T-helper 17 cell (primary cell): ENCODE data around the gene TBC1D1. TPM values are rescaled to one million over a fixed set of nuclear protein-coding genes. Genes with fewer than 3 reads are reported as not detected.
"Not testable (repeated sequence)": the region's sequence is repeated elsewhere in the genome, so short reads cannot be mapped to it uniquely, and the experiment has no call there.

Experiments
- ATAC-seq: fragments of 150-1000 bp; cut with Tn5 transposase; 2 replicates; pipeline ENCODE4 v1.10.0; 2021; ENCODE audit warnings: mild to moderate bottlenecking, moderate library complexity
- DNase-seq, 3 donors: peaks; one replicate each; pipeline versions ENCODE4 v3.0.0 to v3.0.0-alpha.2; 2020 to 2021
- H3K9me3 ChIP-seq: one replicate; pipeline ENCODE4 v1.7.0; 2013; ENCODE audit warnings: low read length, mild to moderate bottlenecking; ENCODE audit not compliant: control insufficient read depth, poor library complexity, severe bottlenecking
- H3K27ac Mint-ChIP-seq: one replicate; pipeline ENCODE4 v1.8.0; 2022; ENCODE audit warnings: mild to moderate bottlenecking, moderate library complexity, mixed read lengths
- H3K27me3 Mint-ChIP-seq: one replicate; pipeline ENCODE4 v1.8.0; 2022; ENCODE audit warnings: mixed read lengths
- H3K36me3 Mint-ChIP-seq: one replicate; pipeline ENCODE4 v1.8.0; 2022; ENCODE audit warnings: low read depth, mixed read lengths
- H3K4me1 Mint-ChIP-seq: one replicate; pipeline ENCODE4 v1.8.0; 2022; ENCODE audit warnings: mild to moderate bottlenecking, mixed read lengths
- H3K4me3 Mint-ChIP-seq: one replicate; pipeline ENCODE4 v1.8.0; 2022; ENCODE audit warnings: mild to moderate bottlenecking, moderate library complexity, mixed read lengths
- total RNA-seq, 4 donors: library from RNA in 2 of 4; stranded (reverse) in 2 of 4; gene quantifications; one replicate each; pipeline ENCODE4 v1.2.3 and lab custom pipeline; 2022 to 2026

The TBC1D1 gene
- total RNA-seq, 2 donors from 2014 or later = 45.5 to 51.1 TPM

DNA sequence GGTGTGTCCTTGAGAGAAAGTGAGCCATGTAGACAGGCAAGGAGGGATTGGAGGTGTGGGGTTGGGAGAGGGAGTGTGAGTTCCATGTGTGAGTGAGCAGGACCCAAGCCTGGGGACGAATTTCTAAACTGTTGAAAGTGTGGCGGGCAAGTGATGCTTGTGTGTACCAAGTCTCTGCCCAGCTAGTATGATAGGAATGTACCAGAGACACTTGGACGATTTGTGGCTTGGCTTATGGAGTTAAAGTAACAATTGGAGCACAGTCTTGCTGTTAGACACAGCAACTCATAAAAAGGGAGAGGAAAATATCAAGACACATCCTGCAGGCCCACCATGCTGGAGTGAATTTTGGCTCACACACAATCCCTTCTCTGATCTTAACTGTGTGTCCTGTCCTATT is 77.9 kb downstream of the TBC1D1 start:
- Mint-ChIP-seq H3K27me3 (no peaks in the 10 kb centered on the region), H3K27ac (peak overlapping the region; percentile 39), H3K4me1 (peaks cover 17% of the 10 kb centered on the region), H3K4me3 (no peak overlapping the region), H3K36me3 (no peaks in the 10 kb centered on the region)
- DNase-seq (no peak), ATAC-seq (no peak)
- H3K9me3 ChIP-seq = no peaks in the 10 kb centered on the region

DNA sequence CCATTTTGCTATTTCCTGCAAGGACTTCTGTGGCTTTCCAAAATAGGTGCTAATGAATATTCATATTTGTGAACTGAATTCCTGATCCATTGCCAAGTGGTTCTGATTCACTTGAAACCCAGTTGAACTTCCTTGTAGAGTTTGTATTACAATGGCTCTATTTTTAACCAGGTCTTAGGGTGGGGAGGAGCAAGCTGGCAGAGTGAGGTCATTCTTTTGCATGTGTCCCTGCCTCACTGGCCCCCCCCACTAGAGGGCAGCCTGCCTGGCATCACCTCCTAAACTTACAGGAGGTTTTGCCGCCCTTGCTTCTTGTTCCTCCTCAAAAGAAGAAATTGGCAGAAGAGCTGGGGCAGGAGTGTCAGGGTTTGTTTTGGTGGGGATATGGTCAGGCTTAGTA is 79.8 kb downstream of the TBC1D1 start:
- no peaks in the 10 kb centered on the region for H3K36me3 Mint-ChIP-seq

DNA sequence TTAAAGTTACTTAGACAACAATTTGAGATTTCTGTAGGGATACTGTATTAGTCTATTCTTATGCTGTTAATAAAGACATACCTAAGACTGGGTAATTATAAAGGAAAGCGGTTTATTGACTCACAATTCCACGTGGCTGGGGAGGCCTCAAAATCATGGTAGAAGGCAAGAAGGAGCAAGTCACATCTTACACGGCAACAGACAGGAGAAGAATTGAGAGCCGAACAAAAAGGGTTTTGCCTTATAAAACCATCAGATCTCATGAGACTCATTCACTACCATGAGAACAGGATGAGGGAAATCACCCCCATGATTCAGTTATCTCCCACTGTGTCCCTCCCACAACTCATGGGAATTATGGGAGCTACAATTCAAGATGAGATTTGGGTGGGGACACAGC is 80.3 kb downstream of the TBC1D1 start:
- H3K36me3 Mint-ChIP-seq = no peaks in the 10 kb centered on the region
- H3K4me3 Mint-ChIP-seq = no peak overlapping the region
- H3K27ac Mint-ChIP-seq = no peak overlapping the region
- no peaks in the 10 kb centered on the region for H3K27me3 Mint-ChIP-seq
- ATAC-seq (no peak), DNase-seq (no peak)
- peaks cover 14% of the 10 kb centered on the region for H3K4me1 Mint-ChIP-seq
- H3K9me3 ChIP-seq = no peaks in the 10 kb centered on the region

More for the DNA sequence above, 79.8 kb downstream of the TBC1D1 start:
- Mint-ChIP-seq H3K4me3 (no peak overlapping the region), H3K27me3 (no peaks in the 10 kb centered on the region), H3K27ac (no peak overlapping the region), H3K4me1 (peaks cover 14% of the 10 kb centered on the region)
- ATAC-seq (peak; percentile 97), DNase-seq (peak; percentile 15 to 53 (median 19))
- H3K9me3 ChIP-seq = no peaks in the 10 kb centered on the region

DNA sequence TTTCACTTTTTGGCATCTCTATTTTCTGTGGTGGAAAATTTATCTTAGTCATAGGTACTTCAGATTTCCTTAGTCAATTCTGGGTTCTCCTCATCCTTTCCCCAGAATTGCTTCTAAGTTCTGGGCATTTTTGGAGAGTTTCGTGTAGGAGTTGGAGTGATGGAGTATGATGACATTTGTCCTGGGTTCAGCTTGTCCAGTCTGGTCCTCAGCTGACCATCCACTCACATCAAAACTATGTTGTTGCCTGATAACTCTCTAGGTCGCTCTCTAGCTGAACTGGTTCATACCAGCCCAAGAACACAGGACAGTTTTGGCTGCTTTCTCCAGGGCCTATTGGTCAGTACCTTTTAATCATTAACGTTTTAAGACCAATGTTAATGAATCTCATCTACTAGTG is 82.6 kb downstream of the TBC1D1 start:
- no peaks in the 10 kb centered on the region for H3K27me3 Mint-ChIP-seq
- no peak overlapping the region for H3K27ac Mint-ChIP-seq
- H3K4me3 Mint-ChIP-seq = no peak overlapping the region
- H3K9me3 ChIP-seq = no peaks in the 10 kb centered on the region
- H3K36me3 Mint-ChIP-seq = no peaks in the 10 kb centered on the region
- ATAC-seq (no peak), DNase-seq (no peak)
- H3K4me1 Mint-ChIP-seq = peaks cover 19% of the 10 kb centered on the region

DNA sequence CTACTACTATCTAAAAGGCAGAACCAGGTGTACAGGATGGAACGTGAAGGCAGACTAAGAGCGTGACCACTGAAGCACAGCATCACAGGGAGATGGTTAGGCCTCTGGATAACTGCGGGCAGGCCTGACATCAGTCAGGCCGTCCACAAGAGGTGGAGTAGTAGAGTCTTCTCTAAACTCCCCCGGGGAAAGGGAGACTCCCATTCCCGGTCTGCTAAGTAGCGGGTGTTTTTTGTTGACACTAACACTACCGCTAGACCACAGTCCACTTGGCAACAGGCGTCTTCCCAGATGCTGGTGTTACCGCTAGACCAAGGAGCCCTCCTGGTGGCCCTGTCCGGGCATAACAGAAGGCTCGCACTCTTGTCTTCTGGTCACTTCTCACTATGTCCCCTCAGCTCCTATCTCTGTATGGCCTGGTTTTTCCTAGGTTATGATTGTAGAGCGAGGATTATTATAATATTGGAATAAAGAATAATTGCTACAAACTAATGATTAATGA is 84.5 kb downstream of the TBC1D1 start:
- not testable (repeated sequence) for H3K36me3 Mint-ChIP-seq, DNase-seq, H3K4me3 Mint-ChIP-seq, H3K9me3 ChIP-seq, ATAC-seq, H3K27me3 Mint-ChIP-seq
- H3K27ac Mint-ChIP-seq = peak overlapping the region; percentile 90
- H3K4me1 Mint-ChIP-seq = peaks cover 16% of the 10 kb centered on the region

DNA sequence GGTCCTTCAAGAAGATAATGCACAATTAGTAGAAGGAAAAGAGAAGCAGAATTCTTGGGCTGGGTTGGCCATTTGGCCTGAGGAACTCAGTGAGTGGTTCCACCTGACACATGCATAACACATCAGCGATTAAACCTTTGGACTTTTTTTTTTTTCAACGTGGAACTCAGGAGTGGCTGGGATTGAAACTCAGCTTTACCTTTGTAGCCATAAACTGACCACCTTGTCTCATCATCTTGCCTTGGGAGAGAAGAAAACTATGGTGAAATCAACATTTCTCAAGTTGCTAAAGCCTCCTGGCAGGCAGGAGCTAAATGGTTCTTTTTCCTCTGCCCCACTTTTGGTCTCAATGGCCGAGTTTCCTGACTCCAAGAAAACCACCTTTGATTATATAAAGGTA is 85.6 kb downstream of the TBC1D1 start:
- H3K4me3 Mint-ChIP-seq = peak overlapping the region; percentile 86
- H3K9me3 ChIP-seq = no peaks in the 10 kb centered on the region

DNA sequence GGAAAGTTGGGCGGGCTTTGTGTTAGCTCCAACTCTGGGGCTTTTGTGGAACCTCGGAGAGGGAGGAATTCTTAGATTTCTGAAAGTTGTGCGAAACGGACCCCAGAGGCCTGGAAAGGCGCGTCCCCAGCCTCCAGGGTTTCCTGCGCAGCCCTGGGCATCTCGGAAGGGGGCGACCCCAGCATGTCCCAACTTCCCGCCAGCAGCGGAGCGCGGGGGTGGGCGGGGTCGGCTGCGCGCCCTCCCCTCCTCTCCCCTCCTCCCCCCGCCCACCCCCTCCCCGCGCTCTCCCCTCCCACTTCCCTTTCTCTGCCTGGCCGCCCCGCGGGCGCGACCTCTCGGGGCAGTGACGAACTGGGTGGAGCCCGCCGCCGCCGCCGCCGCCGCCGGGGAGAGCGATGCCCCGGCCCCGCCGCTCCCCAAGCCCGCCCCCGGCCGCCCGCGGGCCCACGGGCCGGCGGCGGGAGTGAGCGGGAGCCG is 86.1 kb downstream of the TBC1D1 start:
- Mint-ChIP-seq H3K4me1 (peaks cover 18% of the 10 kb centered on the region), H3K36me3 (no peaks in the 10 kb centered on the region), H3K27me3 (no peaks in the 10 kb centered on the region), H3K27ac (peak overlapping the region; percentile 60), H3K4me3 (peak overlapping the region; percentile 86)
- ATAC-seq = peak; percentile 88
- peak; percentile 72 to 79 (median 77) for DNase-seq
- H3K9me3 ChIP-seq = no peaks in the 10 kb centered on the region

More for the DNA sequence above, 85.6 kb downstream of the TBC1D1 start:
- no peaks in the 10 kb centered on the region for H3K27me3 Mint-ChIP-seq
- H3K27ac Mint-ChIP-seq = peak overlapping the region; percentile 60
- peaks cover 15% of the 10 kb centered on the region for H3K4me1 Mint-ChIP-seq
- ATAC-seq (no peak), DNase-seq (no peak)
- no peaks in the 10 kb centered on the region for H3K36me3 Mint-ChIP-seq

DNA sequence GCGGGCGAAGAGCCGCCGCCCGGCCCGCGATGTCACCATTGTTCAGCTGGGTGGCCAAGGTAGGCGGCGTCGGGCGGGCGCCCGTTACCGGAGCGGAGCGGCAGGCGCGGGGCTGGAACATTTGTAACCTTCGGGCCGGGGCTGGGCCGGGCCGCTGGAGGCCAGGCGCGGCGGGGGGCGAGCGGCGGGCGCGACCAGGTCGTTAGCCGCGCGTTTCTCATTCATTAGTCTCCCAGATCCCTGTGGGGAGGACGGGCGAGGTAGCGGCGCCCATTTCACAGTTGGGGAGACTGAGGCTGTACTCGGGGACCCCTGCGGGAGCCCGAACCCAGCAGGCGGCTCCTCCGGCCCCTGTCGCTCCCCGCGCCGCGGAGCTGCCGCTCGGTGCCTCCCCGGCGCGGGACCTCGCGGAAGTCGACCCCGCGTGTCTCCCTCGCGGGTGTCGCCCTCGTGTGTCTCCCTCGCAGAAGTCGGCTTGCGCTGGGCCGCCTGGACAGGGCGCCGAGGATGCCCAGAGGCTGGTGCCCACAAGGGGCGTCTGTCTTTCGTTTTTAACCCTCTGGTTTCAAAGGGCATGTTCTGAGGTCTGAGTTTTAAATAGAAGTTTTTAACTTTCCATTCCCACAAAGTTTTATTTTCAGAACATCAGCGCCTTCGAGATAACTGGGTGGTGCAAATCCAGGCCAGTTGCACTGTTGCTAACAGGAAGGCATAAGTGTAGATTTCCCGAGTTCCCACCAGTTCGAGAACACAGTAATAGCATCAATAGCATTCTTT is 86.8 kb downstream of the TBC1D1 start:
- no peaks in the 10 kb centered on the region for H3K27me3 Mint-ChIP-seq
- peak overlapping the region; percentile 86 for H3K4me3 Mint-ChIP-seq
- ATAC-seq (peak; percentile 83), DNase-seq (peak; percentile 57 to 69 (median 67))
- no peaks in the 10 kb centered on the region for H3K36me3 Mint-ChIP-seq
- peak overlapping the region; percentile 39 for H3K27ac Mint-ChIP-seq
- peaks cover 24% of the 10 kb centered on the region for H3K4me1 Mint-ChIP-seq
- no peaks in the 10 kb centered on the region for H3K9me3 ChIP-seq

DNA sequence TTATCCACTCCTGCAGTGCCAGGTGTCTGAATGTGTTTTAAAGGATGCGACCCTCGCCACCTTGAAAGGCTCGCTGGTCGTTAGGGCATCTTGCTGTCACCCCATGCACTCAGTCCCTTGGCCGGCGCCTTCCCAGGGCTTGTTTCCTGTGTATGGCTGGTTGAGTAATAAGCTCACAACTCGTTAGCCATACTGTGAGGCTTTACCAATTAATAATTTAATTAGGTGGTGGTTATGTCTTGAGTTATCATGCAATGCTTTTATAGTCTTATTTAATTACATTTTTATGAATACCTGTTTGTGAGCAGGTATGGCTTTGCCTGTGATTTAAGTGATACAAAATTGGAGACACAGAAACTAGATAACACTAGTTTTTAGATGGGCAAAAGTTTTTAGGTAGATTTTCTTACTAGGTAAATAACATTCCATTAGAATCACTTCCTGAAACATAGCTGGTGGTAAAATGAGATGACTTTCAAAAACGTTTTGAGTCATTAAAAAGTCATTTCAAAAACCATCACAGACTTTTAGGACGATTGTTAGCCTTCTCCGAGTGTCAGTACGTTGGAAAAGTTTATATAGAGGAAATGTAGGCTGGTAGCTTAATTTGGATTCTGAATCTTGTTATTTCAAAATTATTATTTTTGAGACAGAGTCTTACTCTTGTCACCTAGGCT is 87.5 kb downstream of the TBC1D1 start:
- no peaks in the 10 kb centered on the region for H3K9me3 ChIP-seq
- Mint-ChIP-seq H3K27ac (peak overlapping the region; percentile 39), H3K36me3 (no peaks in the 10 kb centered on the region), H3K27me3 (no peaks in the 10 kb centered on the region), H3K4me3 (peak overlapping the region; percentile 86), H3K4me1 (peaks cover 24% of the 10 kb centered on the region)
- no peak for DNase-seq
- no peak for ATAC-seq

DNA sequence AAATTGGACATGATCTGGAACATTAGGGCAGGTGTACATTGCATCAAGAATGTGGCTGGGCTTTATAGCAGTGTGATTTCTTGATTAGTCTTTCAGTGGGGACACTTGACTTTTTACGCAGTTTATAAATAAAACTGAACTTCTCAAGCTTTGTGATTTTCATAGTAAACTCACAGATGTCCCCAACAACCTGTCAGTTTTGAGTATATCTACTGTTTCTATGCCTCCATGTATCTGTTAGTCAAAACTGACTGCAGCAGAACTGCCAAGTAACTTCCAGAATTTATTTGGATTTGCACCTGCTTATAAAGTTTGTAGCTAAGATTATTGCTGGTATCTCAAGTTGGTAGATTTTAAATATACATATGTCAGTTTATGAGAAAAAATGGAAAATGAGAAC is 89.4 kb downstream of the TBC1D1 start:
- peaks cover 21% of the 10 kb centered on the region for H3K4me1 Mint-ChIP-seq
- H3K9me3 ChIP-seq = no peaks in the 10 kb centered on the region
- H3K27me3 Mint-ChIP-seq = no peaks in the 10 kb centered on the region
- DNase-seq = no peak
- no peak overlapping the region for H3K27ac Mint-ChIP-seq
- ATAC-seq = no peak
- H3K4me3 Mint-ChIP-seq = no peak overlapping the region
- no peaks in the 10 kb centered on the region for H3K36me3 Mint-ChIP-seq

DNA sequence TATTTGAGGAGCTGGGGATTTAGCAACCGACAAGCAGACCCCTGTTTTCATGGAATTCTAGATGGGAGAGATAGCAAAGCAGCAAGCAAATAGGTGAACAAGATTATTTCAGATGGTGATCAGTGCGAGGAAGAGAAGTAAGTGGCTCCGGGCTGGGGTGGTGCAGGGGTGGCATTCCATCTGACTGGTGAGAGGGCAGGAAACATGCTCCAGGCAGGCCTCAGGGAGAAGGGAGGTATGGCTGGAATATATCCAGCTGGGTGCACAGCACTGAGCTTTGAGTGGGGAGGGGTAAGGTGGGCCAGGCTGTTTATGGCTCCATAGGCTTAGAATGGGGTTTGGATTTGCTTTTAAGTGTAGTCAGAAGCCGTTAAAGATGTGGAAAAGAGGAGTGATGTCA is 90.5 kb downstream of the TBC1D1 start:
- Mint-ChIP-seq H3K4me3 (no peak overlapping the region), H3K36me3 (no peaks in the 10 kb centered on the region), H3K27me3 (no peaks in the 10 kb centered on the region), H3K4me1 (peaks cover 24% of the 10 kb centered on the region), H3K27ac (peak overlapping the region; percentile 16)
- ATAC-seq (no peak), DNase-seq (no peak)
- no peaks in the 10 kb centered on the region for H3K9me3 ChIP-seq

DNA sequence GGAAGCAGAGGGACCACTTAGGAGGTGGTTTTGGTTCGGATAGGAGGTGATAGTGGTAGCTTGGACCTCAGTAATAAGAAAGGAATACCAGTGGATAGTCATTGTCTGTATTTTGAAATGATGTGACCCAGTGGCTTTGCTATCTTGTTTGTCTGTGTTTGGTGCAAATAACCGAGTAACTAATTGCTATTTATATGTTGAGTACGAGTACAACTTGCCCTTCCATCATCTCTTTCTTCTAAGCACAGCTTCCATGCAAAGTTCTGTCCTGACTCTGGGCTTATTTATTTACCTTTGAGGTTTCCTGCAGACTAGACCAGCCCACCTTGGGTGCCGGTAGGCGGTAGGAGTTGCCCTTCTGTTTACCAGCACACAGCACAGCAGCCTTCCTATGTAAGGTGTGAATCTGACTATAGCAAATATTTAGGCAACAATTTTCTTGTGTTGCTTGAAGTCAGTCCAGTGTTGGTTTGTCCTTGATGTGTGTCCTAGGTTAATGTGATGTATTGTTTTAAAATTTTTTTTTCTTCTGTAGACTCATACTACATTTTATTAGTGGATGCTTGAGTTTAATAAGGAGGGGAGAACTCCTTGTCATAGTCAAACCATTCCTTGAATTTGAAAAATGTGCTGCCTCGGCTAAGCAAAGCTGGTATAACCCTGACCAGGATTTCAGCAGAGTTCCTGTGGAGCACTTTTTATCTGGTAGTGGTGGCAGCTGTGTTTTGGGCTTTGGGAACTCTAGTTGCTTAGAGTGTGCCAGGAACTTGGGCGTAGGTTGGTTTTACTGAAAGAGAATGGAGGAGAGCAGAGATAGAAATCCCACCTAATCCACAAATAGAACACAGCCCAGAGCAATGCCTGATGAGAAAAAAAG is 91.2 kb downstream of the TBC1D1 start:
- H3K9me3 ChIP-seq = no peaks in the 10 kb centered on the region
- DNase-seq (no peak), ATAC-seq (no peak)
- peak overlapping the region; percentile 16 for H3K27ac Mint-ChIP-seq
- no peaks in the 10 kb centered on the region for H3K27me3 Mint-ChIP-seq
- H3K36me3 Mint-ChIP-seq = no peaks in the 10 kb centered on the region
- no peak overlapping the region for H3K4me3 Mint-ChIP-seq
- peaks cover 24% of the 10 kb centered on the region for H3K4me1 Mint-ChIP-seq

DNA sequence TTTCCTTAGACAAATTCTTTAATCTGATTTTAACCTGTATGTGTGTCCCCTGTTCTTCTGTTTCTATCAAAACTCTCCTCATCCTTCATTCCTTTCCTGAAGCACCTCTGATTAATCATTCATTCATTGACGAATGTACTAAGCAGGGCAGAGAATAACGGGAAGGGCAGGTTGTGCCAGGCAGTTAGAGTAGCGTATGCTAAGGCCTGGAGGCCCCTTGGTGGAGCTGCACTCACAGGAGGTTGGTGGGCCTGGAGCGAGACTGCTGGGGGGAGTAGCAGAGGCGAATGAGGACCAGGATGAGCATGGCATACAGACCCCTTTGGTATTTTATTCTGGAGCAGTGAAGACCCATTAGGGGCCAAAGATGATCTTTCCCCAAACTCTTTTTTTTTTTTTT is 91.9 kb downstream of the TBC1D1 start:
- Mint-ChIP-seq H3K27ac (peak overlapping the region; percentile 16), H3K27me3 (no peaks in the 10 kb centered on the region), H3K4me3 (no peak overlapping the region), H3K36me3 (no peaks in the 10 kb centered on the region), H3K4me1 (peaks cover 25% of the 10 kb centered on the region)
- no peaks in the 10 kb centered on the region for H3K9me3 ChIP-seq
- ATAC-seq (no peak), DNase-seq (no peak)
